ENCODE measurements around the gene ADCY6.
"Not testable (repeated sequence)": the region's sequence is repeated elsewhere in the genome, so short reads cannot be mapped to it uniquely, and the experiment has no call there.

The ADCY6 gene

GRCh38 chr12:48744251-48745008, 44.5 kb downstream of the ADCY6 start:
- DNase-seq: no peak

- DNase-seq: no peak
Measured at GRCh38 chr12:48739618-48740269, 49.1 kb downstream of the ADCY6 start.

- no peak for DNase-seq
Measured at GRCh38 chr12:48736456-48736855, 52.4 kb downstream of the ADCY6 start.

GRCh38 chr12:48728807-48729206, 60.1 kb downstream of the ADCY6 start:
- no peak for DNase-seq

- not testable (repeated sequence) for DNase-seq
Measured at GRCh38 chr12:48720737-48721136, 68.2 kb downstream of the ADCY6 start.

GRCh38 chr12:48720171-48720570, 68.7 kb downstream of the ADCY6 start:
- not testable (repeated sequence) for DNase-seq

- DNase-seq: not testable (repeated sequence)
Measured at GRCh38 chr12:48719002-48719401, 69.9 kb downstream of the ADCY6 start.

- no peak for DNase-seq
Measured at GRCh38 chr12:48717252-48717695, 71.6 kb downstream of the ADCY6 start.

- peak; percentile 98 for DNase-seq
Measured at GRCh38 chr12:48716493-48717251, 72.2 kb downstream of the ADCY6 start, which contains the start of gene CCNT1. CCNT1 (minus strand) TSS chr12:48716707; CDS start chr12:48716675, 32 bp downstream.
